ENCODE data around the gene NTM. TPM values are rescaled to one million over a fixed set of nuclear protein-coding genes. Genes with fewer than 3 reads are reported as not detected.

The NTM gene
- total RNA-seq, 1 experiment from 2014 or later, result 9.9 TPM

DNA sequence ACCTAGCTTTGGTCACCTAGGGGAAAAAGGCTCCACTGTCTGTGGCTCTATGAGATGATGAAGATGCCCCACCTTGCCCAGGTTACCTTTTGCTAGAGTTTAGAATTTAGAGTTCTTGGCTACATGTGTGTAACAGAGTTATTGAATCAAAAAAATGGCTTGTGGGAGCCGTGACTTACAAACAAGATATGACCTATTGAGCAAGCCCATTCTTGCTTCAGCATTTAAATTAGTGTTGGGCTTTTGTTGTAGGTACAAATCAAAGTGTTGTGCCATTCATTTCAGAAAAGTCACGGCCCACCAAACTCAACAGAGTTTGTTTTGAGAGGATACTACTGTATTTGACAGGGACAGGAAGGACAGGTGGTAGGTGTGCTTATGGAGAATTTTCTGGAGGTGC, 768.8 kb downstream of the NTM start:
- no peaks in the 10 kb centered on the region for H3K79me2 ChIP-seq (ENCODE audit: insufficient read depth, low read length)
- H3K4me1 Mint-ChIP-seq, result no peaks in the 10 kb centered on the region
- H2BK120ac ChIP-seq (ENCODE audit: low read depth, low read length, poor library complexity, severe bottlenecking), result no peak overlapping the region
- H2BK12ac ChIP-seq (ENCODE audit: insufficient read length, low read depth, low read length), result no peak overlapping the region
- no peaks in the 10 kb centered on the region for H3K9me3 ChIP-seq (ENCODE audit: control insufficient read depth, low read depth, low read length)
- H3K23ac ChIP-seq (ENCODE audit: insufficient read length, low read depth, low read length), result no peak overlapping the region
- no peaks in the 10 kb centered on the region for H3K4me1 ChIP-seq (ENCODE audit: insufficient read depth, low read length)
- no peaks in the 10 kb centered on the region for H3K9me3 Mint-ChIP-seq
- no peaks in the 10 kb centered on the region for H3K36me3 Mint-ChIP-seq (ENCODE audit: insufficient read depth in 1 of 3, low read depth in 3 of 3)
- no peak overlapping the region; a peak in 1 of 7 replicates for H3K27ac Mint-ChIP-seq
- H3K56ac ChIP-seq (ENCODE audit: insufficient read length, low read depth, low read length), result no peak overlapping the region
- no peak overlapping the region for H3K4me2 ChIP-seq (ENCODE audit: insufficient read depth, insufficient read length, low read length)
- no peaks in the 10 kb centered on the region; the same call in 1 of the 2 replicates for H3K27me3 Mint-ChIP-seq (ENCODE audit: low read depth)
- no peak overlapping the region for H3K9ac ChIP-seq (ENCODE audit: extremely low read depth, insufficient read length, low read length)
- no peak overlapping the region for H4K91ac ChIP-seq (ENCODE audit: insufficient read length, low read depth, low read length)
- H3K27ac ChIP-seq (ENCODE audit: insufficient read length, low read depth, low read length), result no peak overlapping the region
- H3K14ac ChIP-seq (ENCODE audit: insufficient read depth, low read length), result no peak overlapping the region
- no peak overlapping the region for H3K4ac ChIP-seq (ENCODE audit: low read depth, low read length)
- H2BK5ac ChIP-seq (ENCODE audit: insufficient read length, low read length), result no peak overlapping the region
- no peak overlapping the region for H3K4me3 Mint-ChIP-seq
- H2BK15ac ChIP-seq (ENCODE audit: low read depth, low read length), result no peak overlapping the region
- H4K20me1 ChIP-seq (ENCODE audit: control insufficient read depth, insufficient read depth, insufficient read length), result no peaks in the 10 kb centered on the region
- H3K79me1 ChIP-seq (ENCODE audit: insufficient read depth, low read depth, low read length, poor library complexity, severe bottlenecking), result no peaks in the 10 kb centered on the region
- TF ChIP-seq CTCF (conservative IDR thresholded peaks at IDR 0.05), result no peak
- H2AFZ ChIP-seq (ENCODE audit: low read length), result no peak overlapping the region
- H4K5ac ChIP-seq (ENCODE audit: insufficient read length, low read depth, low read length), result no peak overlapping the region
- H3K27me3 ChIP-seq (ENCODE audit: insufficient read depth, low read length), result no peaks in the 10 kb centered on the region
- H3K18ac ChIP-seq (ENCODE audit: insufficient read length, low read depth, low read length), result no peak overlapping the region
- DNase-seq, result no peak
- H2AK5ac ChIP-seq (ENCODE audit: insufficient read length, low read length), result no peak overlapping the region
- no peak overlapping the region for H4K8ac ChIP-seq (replicated peaks; ENCODE audit: insufficient read length, low read depth, low read length)
- H2BK20ac ChIP-seq (ENCODE audit: low read depth, low read length, poor library complexity, severe bottlenecking), result no peak overlapping the region
- H3K23me2 ChIP-seq (ENCODE audit: insufficient read length, low read depth, low read length, poor library complexity, severe bottlenecking), result no peaks in the 10 kb centered on the region
- no peak overlapping the region for H3T11ph ChIP-seq (ENCODE audit: low read length)
- no CpG with 5 or more reads among the region's 2 CpGs for WGBS (ENCODE audit: extremely low coverage, insufficient read length, low lambda C conversion rate)
